GM21390 (cell line): ENCODE measurements around the gene NEK2.
"Not testable (repeated sequence)": the region's sequence is repeated elsewhere in the genome, so short reads cannot be mapped to it uniquely, and the experiment has no call there.

Experiments used
- ATAC-seq: cut with Tn5 transposase; IDR thresholded peaks from one replicate; pipeline ENCODE4 v1.9.1; 2021; ENCODE audit not compliant: unreplicated experiment

Gene NEK2

DNA sequence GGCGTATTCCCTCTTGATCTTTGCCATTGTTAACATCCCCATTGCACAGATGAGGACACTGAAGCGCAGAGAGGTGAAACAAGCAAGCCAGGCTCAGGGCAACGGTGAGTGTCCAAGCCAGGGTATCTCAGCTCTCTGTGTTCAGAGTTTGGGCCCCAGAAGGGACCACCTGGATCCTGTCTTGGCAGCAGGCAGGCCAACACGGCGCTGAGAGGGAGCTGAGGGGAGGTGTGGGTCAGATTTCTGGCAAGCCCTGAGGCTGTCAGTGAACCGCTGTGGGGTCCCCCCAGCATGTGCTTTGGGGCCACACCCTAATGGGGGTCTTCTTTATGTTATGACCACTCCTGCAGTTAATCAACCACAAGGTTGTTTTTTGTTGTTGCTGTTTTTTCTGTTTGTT is 23.1 kb downstream of the NEK2 start:
- ATAC-seq: no peak

DNA sequence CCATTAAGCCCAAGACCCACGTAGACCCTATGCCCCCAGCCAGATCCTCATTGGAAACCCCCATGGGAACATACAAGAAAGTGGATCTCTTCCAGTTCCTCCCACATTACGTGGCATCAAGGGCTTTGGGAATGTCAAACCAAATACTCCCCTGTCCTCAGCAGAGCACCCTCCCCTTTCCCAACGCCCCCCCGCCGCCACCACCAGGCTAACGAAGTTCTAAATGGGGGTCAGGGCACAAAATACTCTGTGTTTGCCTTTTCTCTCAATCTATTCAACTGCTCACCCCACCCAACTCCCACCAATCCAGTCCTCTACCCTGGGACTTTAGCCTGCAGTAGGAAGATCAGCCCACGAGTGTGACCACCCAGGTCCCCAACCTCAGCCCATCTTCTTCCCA is 24.5 kb downstream of the NEK2 start:
- ATAC-seq: no peak

DNA sequence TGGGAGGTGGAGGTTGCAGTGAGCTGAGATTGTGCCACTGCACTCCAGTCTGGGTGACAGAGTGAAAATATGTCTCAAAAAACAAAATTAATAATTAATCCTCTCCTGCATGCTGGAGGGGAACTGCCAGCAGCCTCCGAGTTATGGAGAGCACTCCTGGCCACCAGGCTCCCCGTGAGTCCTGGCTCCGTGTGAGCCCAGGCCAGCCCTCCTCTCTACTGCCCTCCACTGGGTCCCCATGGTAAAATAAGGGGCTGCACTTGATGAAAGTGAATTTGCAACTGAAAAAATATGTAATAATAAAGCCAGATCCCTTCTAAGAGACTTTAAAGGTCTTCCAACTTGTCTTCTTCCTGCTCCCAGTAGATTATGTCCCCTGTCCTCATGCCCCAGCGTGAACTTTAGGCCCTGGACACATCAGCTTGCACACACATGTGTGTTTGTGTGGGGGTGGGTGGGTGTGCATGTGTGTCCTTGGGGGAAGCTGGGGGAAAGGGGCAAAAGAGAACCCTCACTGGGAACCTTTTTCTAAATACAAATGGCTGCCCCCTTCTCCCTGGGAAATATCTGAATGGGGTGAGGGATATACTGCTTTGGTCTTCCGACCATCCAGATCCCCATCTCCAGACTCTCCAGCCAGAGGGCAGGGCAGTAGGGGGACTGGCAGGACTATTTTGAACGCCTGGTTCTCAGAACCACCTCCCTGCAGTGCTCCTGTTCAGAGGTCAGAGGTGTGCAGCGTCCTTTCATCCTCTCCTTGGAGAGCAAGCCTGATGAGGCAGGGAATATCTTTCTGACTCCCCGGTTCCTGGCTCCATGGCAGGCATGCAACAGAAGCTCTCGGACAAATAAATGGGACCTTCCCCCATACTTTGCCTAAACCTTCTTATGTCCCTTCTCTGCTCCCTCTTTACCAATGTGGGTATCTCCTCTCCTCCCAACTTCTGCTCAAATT is 26.2 kb downstream of the NEK2 start:
- peak; percentile 76 for ATAC-seq

- no peak for ATAC-seq
These were observed 27.1 kb downstream of the NEK2 start for GRCh38 chr1:211648336-211648735.

DNA sequence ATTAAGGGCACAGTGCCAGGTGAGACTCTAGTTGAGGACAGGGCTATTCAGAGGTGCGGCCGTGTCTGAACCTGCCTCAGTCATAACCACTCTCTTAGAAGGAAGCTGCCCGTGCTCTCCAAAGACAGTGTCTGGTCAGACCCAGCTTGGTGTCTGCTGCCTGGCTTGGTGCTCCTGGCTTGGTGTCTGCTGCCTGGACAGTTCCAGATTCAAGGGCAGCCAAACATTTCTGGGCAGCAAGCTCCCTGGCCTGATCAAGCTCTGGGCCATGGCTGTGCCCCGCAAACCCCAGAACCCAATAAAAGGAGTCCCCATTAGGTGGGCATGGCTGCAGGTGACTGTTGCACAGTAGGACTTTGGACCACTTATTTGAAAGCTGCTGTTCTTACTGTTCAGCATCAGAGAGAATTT is 27.7 kb downstream of the NEK2 start:
- no peak for ATAC-seq

DNA sequence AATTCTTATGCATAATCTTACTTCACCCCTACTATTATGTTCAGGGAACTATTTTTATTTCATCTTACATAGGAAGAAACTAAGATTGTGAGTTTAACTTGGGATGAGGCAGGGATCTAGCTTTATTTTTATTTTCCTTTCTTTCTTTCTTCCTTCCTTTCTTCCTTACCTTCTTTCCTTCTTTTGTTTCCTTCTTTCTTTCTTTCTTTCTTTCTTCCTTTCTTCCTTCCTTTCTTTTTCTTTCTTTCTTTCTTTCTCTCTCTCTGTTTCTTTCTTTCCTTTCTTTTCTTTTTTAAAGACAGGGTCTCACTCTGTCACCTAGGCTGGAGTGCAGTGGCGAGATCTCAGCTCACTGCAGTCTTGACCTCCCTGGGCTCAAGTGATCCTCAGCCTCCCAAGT is 28.9 kb downstream of the NEK2 start:
- no peak for ATAC-seq

GRCh38 chr1:211645601-211646000 is 29.8 kb downstream of the NEK2 start:
- ATAC-seq: not testable (repeated sequence)

GRCh38 chr1:211644653-211645052 is 30.8 kb downstream of the NEK2 start:
- no peak for ATAC-seq

GRCh38 chr1:211643324-211644212 is 31.9 kb downstream of the NEK2 start:
- ATAC-seq: no peak

- no peak for ATAC-seq
These were observed 32.6 kb downstream of the NEK2 start for GRCh38 chr1:211642870-211643269.

- no peak for ATAC-seq
These were observed 33.5 kb downstream of the NEK2 start for GRCh38 chr1:211641942-211642341.

GRCh38 chr1:211641044-211641800 is 34.2 kb downstream of the NEK2 start:
- ATAC-seq: no peak

DNA sequence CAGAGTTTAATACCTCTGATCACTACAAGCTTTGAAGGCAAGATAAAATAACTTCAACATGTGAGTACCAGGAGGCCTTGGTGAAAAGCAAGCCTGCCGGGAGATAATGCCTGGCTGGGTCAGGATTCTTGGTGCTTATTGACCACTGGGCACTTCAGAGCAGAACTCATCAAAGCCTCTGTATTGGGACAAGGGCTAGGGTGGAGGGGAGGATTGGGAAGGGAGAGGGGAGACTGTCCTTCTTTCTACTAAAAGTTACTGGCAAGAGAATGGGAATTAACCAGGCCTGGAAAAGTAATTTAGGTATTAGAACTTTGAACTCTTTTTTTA is 35.2 kb downstream of the NEK2 start:
- ATAC-seq: no peak

DNA sequence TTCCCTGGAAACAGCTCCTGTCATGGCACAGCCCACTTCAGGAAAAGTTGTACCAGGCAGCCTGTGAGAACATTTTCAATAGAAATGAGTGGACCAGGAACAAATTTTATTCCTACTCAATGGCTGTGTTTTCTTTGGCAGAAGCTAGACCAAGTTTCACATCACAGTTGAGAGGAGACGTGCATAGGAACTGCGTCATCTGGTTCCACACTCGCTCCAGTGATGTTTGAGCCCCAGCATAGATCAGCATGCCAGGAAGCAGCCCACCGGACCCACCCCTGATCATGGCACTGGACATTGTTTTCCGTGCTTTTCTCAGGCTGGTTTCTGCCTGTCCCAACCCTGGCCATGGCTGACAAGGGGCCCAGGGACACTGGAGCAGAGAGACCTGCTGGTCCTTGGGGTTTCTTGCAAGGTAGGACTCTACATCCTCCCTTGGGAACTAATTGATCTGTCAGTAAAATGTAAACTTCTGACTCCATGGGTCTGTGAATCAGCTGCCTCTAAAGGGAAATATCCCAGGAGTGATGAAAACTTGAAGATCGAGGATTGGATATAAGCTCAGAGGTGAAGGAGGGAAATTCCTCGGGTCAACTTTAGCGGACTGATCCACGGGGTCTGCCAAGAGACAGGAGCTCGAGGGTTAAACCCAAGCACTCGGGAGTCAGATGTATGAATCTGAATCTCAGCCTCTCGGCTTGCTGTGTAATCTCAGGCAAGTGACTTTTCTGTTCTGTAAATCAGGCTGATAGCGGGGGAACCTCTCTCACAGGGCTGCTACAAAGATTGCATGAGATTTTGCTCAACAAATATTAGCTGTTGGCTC is 35.7 kb downstream of the NEK2 start:
- ATAC-seq: no peak

DNA sequence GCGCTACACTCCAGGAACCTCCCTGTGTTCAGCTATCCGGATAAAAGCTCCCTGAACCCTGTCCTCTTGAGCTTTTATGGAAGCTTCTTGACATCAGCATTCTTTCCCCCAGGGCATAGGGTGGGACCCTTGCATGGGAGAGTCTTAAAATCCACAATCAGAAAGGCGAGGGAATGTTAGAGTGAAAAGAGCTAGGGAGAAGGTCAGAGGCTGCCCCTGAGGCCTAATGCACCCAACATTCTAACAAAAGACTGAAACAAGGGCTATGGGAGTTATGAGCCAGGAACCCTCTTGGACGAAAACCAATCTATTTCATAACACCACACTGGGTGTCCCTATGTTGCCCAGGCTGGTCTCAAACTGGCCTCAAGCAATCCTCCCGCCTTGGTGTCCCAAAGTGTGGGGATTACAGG is 36.7 kb downstream of the NEK2 start:
- ATAC-seq: no peak

GRCh38 chr1:211638246-211638645 is 37.2 kb downstream of the NEK2 start:
- ATAC-seq: no peak

- no peak for ATAC-seq
These were observed 38.4 kb downstream of the NEK2 start for GRCh38 chr1:211637066-211637465.

DNA sequence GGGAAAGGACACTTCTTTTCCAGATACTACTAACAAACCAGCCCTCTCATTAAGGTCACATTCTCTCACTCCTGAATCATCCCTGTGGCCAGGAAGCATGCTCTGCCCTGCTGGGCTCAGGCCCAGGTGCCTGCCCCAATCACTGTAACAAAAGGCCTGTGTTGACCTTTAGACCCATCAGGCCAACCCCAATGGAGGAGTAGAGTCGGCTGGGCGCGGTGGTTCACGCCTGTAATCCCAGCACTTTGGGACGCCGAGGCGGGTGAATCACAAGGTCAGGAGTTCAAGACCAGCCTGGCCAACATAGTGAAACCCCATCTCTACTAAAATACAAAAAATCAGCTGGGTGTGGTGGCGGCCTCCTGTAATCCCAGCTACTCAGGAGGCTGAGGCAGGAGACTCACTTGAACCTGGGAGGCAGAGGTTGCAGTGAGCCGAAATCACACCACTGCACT is 38.8 kb downstream of the NEK2 start:
- ATAC-seq: not testable (repeated sequence)

DNA sequence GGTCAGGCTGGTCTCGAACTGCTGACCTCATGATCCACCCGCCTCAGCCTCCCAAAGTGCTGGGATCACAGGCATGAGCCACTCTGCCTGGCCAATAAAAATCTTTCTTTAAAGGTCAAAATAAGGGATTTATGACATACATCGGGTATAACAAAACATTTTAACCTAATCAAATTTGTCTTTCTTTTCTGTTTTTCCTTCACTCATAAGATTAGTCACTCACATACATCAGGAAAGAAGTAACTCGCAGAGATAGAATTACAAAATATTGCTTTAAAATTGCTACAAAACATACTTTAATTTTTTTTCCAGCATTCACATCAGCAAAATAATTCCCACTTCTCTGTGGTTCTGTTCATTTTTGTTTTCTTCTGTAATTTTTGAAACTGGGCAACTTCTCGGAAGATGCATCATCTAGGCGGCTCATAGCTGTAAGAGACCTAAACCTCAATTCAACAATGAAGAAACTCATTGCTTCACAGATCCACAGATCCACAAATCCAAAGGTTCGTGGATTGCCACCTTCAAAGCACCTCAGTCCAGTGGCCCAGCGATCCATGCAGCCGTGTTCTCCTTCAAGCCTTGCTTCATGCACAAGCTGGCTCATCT is 39.7 kb downstream of the NEK2 start:
- no peak for ATAC-seq

DNA sequence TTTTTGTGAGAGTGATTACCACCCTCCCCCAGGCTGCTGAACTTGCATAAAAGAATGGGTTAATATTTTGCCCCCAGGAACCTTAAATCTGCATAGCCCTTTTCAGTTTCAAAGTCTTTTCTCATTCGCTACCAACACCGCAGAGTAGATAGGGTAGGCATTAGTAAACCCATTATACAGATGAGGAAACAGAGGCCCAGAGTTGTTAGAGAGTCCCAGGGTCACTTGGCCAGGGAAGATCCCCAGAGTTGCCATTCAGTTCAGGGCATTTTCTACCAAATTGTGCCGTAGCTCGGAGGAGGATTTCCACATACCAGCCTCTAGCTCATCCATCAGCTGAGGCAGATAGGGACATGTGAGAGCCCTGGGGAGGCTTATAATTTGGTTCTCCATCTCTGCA is 40.5 kb downstream of the NEK2 start:
- no peak for ATAC-seq
